Endothelial cell of umbilical vein (primary cell): Measurements from ENCODE around the gene LGALS3. TPM values are rescaled to one million over a fixed set of nuclear protein-coding genes. Genes with fewer than 3 reads are reported as not detected.

ENCODE experiments used
- BruUV-seq: library from RNA; stranded (reverse); fragments of 400-500 nt; replicated peaks from 2 replicates; lab custom pipeline; 2021; lab: Mats Ljungman, UMichigan
- CTCF ChIA-PET: fragments of 300-600, 350-600 bp; sonication (Branson Sonifier 250); formaldehyde crosslinking; loops from one replicate; lab custom pipeline; 2021; ENCODE audit warnings: antibody characterized with exemption, inconsistent platforms; lab: Charles Lee
- POLR2A ChIA-PET: fragments of 300-600, 350-600 bp; sonication (Branson Sonifier 250); formaldehyde crosslinking; loops from one replicate; lab custom pipeline; 2021; ENCODE audit warnings: antibody characterized with exemption, inconsistent platforms; lab: Charles Lee
- DNase-seq: peaks from one replicate; pipeline ENCODE4 v3.0.0-alpha.2; 2011; ENCODE audit warnings: low read depth, low spot score
- FAIRE-seq: peaks from 2 replicates; lab custom pipeline; 2011; peaks lifted over from hg19 to GRCh38; lab: Jason Lieb, UNC
- H2AFZ ChIP-seq: 2 replicates; pipeline ENCODE4 v1.6.0; 2012; ENCODE audit warnings: low read depth, low read length, control low read depth, inconsistent platforms
- H3K27ac ChIP-seq: 2 replicates; pipeline ENCODE4 v1.5.1; 2011; ENCODE audit warnings: low read depth, mild to moderate bottlenecking, control low read depth, low read length, moderate library complexity; ENCODE audit not compliant: insufficient read depth
- H3K27me3 ChIP-seq, 2 experiments: 2 replicates each; pipeline versions ENCODE4 v1.6.0 to v1.6.1; 2011; ENCODE audit warnings: low read length in 2 of 2, mixed read lengths in 1 of 2; ENCODE audit not compliant: control insufficient read depth in 2 of 2, insufficient read depth in 2 of 2
- H3K36me3 ChIP-seq, 2 experiments: 2 replicates in 1 of 2; 3 replicates in 1 of 2; pipeline ENCODE4 v1.5.1; 2011; ENCODE audit warnings: low read length in 2 of 2, mild to moderate bottlenecking in 1 of 2, moderate library complexity in 1 of 2; ENCODE audit not compliant: control insufficient read depth in 2 of 2, insufficient read depth in 2 of 2; ENCODE audit errors: extremely low read depth in 1 of 2
- H3K4me1 ChIP-seq: 3 replicates; pipeline ENCODE4 v1.5.1; 2011; ENCODE audit warnings: mild to moderate bottlenecking, low read length; ENCODE audit not compliant: control insufficient read depth, insufficient read depth; ENCODE audit errors: extremely low read depth
- H3K4me2 ChIP-seq: 2 replicates; pipeline ENCODE4 v1.6.1; 2011; ENCODE audit warnings: low read length, control low read depth, mixed read lengths; ENCODE audit not compliant: insufficient read depth
- H3K4me3 ChIP-seq, 3 experiments: fragments of 200-600 bp in 1 of 3; sonication (generic), shearing (Covaris generic) in 1 of 3; replicated peaks in 1 of 3; 2 replicates each; pipeline ENCODE4 v1.5.1; 2011 to 2016; ENCODE audit warnings: control low read depth in 3 of 3, low read length in 3 of 3, mild to moderate bottlenecking in 2 of 3, inconsistent platforms in 1 of 3, low read depth in 1 of 3, moderate library complexity in 1 of 3; ENCODE audit not compliant: insufficient read depth in 1 of 3
- H3K79me2 ChIP-seq: 2 replicates; pipeline ENCODE4 v1.6.0; 2012; ENCODE audit warnings: low read length, inconsistent platforms; ENCODE audit not compliant: control insufficient read depth, insufficient read depth
- H3K9ac ChIP-seq: replicated peaks from 2 replicates; pipeline ENCODE3; 2011; ENCODE audit warnings: low read length, control low read depth; ENCODE audit not compliant: insufficient read depth; ENCODE audit errors: extremely low read depth
- H3K9me1 ChIP-seq: replicated peaks from 3 replicates; pipeline ENCODE4 v1.6.0; 2011; ENCODE audit warnings: mild to moderate bottlenecking, low read length; ENCODE audit not compliant: control insufficient read depth, insufficient read depth; ENCODE audit errors: extremely low read depth
- H3K9me3 ChIP-seq: replicated peaks from 2 replicates; pipeline ENCODE4 v1.5.1; 2012; ENCODE audit warnings: low read length, inconsistent platforms; ENCODE audit not compliant: control insufficient read depth, insufficient read depth
- H4K20me1 ChIP-seq: replicated peaks from 2 replicates; pipeline ENCODE3; 2011; ENCODE audit warnings: mild to moderate bottlenecking, low read length; ENCODE audit not compliant: control insufficient read depth, insufficient read depth; ENCODE audit errors: extremely low read depth
- CTCF ChIP-seq, 2 donors: IDR thresholded peaks; 1 replicate in 1 of 2; 2 replicates in 1 of 2; pipeline ENCODE4 v1.5.1; 2011; ENCODE audit warnings: low read length in 2 of 2, mild to moderate bottlenecking in 2 of 2, moderate library complexity in 2 of 2, control low read depth in 1 of 2, inconsistent platforms in 1 of 2, low read depth in 1 of 2; ENCODE audit not compliant: insufficient read depth in 1 of 2; ENCODE audit errors: extremely low read depth in 1 of 2
- EZH2 ChIP-seq: IDR thresholded peaks from 2 replicates; pipeline ENCODE4 v1.6.1; 2012; ENCODE audit warnings: borderline replicate concordance, low read depth, mild to moderate bottlenecking, moderate library complexity, low read length, inconsistent platforms; ENCODE audit not compliant: severe bottlenecking
- FOS ChIP-seq: IDR thresholded peaks from 2 replicates; pipeline ENCODE4 v1.6.1; 2011; ENCODE audit warnings: mild to moderate bottlenecking, low read length, moderate library complexity, borderline replicate concordance; ENCODE audit not compliant: insufficient read depth
- GATA2 ChIP-seq: IDR thresholded peaks from 2 replicates; pipeline ENCODE4 v1.7.0; 2011; ENCODE audit warnings: low read depth, mild to moderate bottlenecking, moderate library complexity, mixed read lengths, low read length; ENCODE audit not compliant: insufficient read length, insufficient read depth
- JUN ChIP-seq: IDR thresholded peaks from 2 replicates; pipeline ENCODE4 v1.6.1; 2011; ENCODE audit warnings: borderline replicate concordance, low read depth; ENCODE audit not compliant: insufficient read length, insufficient read depth
- MAX ChIP-seq: IDR thresholded peaks from 2 replicates; pipeline ENCODE4 v1.6.1; 2011; ENCODE audit not compliant: insufficient read depth, insufficient read length
- MYC ChIP-seq: IDR thresholded peaks from one replicate; pipeline ENCODE4 v1.6.1; 2011; ENCODE audit warnings: mild to moderate bottlenecking, low read depth, low read length
- POLR2A ChIP-seq: IDR thresholded peaks from 2 replicates; pipeline ENCODE4 v1.6.1; 2012; ENCODE audit warnings: low read depth, mild to moderate bottlenecking, control low read depth, low read length
- POLR2AphosphoS5 ChIP-seq: IDR thresholded peaks from 2 replicates; pipeline ENCODE4 v1.6.1; 2012; ENCODE audit warnings: low read depth, mild to moderate bottlenecking, control low read depth, low read length, moderate library complexity; ENCODE audit not compliant: insufficient read depth
- dilution Hi-C: fragments of 300-500 bp; cut with MboI; formaldehyde crosslinking; loops from one replicate; pipeline ENCODE4 v1.15.0; 2019; ENCODE audit warnings: low sequenced_read_pairs; ENCODE audit not compliant: extremely low pct_ligation_motif_present
- intact Hi-C: fragments of 100-400 bp; cut with micrococcal nuclease; formaldehyde crosslinking; loops from one replicate; pipeline ENCODE4 v1.10.0; 2022
- polyA plus RNA-seq, 4 experiments: library from polyadenylated mRNA; depleted of rRNA in 3 of 4; stranded (reverse) in 3 of 4; unstranded in 1 of 4; fragments of >200 nt; gene quantifications; 2 replicates each; pipeline versions ENCODE4 v1.2.1 to v1.2.3, GENCODE V29; 2011 to 2012; ENCODE audit warnings: missing spikeins in 1 of 4
- total RNA-seq: library from RNA; stranded (reverse); gene quantifications from 2 replicates; pipeline ENCODE4 v1.2.3, GENCODE V29; 2021

The LGALS3 gene
- total and polyA plus RNA-seq, 2 donors (not counting 3 experiments of a cell fraction or from before 2014, with no cell fraction given) = 33.8 to 55.1 TPM

GRCh38 chr14:55102141-55102621, 26.9 kb upstream of the LGALS3 start:
- peak; percentile 98 for DNase-seq
- no peaks in the 10 kb centered on the region for H3K9me1 ChIP-seq
- no peak overlapping the region for H3K4me3 ChIP-seq
- H3K36me3 ChIP-seq = no peaks in the 10 kb centered on the region
- H3K9me3 ChIP-seq = no peaks in the 10 kb centered on the region
- BruUV-seq = no TSS peak
- no peaks in the 10 kb centered on the region for H3K27me3 ChIP-seq
- H3K4me2 ChIP-seq = peak overlapping the region; percentile 41
- dilution Hi-C loops (no loop called here), intact Hi-C loops (loop anchor here (1.0 to 2.0 kb wide), 3 partner anchors 27 to 75 kb away; partner anchors contain the start of genes LGALS3, MAPK1IP1L, SOCS4 and WDHD1)
- peak overlapping the region; percentile 98 for H3K27ac ChIP-seq
- POLR2A ChIA-PET = interaction anchor here (0.5 to 0.8 kb wide), 2 partner anchors 12 to 57 kb away, joined by 3 to 6 read pairs; no protein-coding TSS in a partner anchor
- TF ChIP-seq EZH2 (no peak), POLR2AphosphoS5 (peak; percentile 81), GATA2 (peak; percentile 47), CTCF (IDR thresholded peaks at IDR 0.05; ENCODE audit: extremely low read depth in 1 of 2, insufficient read depth in 1 of 2, low read depth in 1 of 2, low read length in 2 of 2) (no peak), MAX (peak; percentile 16), MYC (peak; percentile 17), POLR2A (peak; percentile 58), FOS (peak; percentile 44), JUN (peak; percentile 19)
- FAIRE-seq = peak; percentile 98
- no peaks in the 10 kb centered on the region for H3K79me2 ChIP-seq
- H3K4me1 ChIP-seq = peaks cover 26% of the 10 kb centered on the region
- H4K20me1 ChIP-seq = no peaks in the 10 kb centered on the region
- peak overlapping the region; percentile 3 for H2AFZ ChIP-seq
- CTCF ChIA-PET = interaction anchor here (0.9 to 4.3 kb wide), 8 partner anchors 12 to 58 kb away, joined by 3 to 24 read pairs (median 4); partner anchors contain the start of genes LGALS3 and MAPK1IP1L
- peak overlapping the region; percentile 82 for H3K9ac ChIP-seq
